Measurements from ENCODE around the gene SERPINB6.

DNA sequence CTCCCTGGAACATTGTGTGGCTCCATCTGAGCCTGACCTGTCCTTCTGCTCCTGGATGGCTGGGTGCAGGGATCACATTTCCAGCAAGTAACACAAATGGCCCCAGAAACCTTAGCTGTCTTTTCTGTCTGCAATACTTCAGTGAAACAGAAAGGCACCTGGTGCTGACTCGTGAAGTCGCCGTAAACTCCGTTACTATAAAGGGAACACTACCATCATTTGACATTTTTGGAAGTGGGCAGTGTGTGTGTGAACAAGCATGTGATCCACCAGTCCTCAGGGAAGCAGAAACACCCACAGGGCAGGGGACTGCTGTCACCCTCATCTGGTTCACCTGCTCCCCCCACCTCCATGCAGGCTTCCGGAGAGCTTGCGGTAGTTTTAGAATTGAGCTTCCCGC, 23.9 kb downstream of the SERPINB6 start:
- TF ChIP-seq, protein P1, sequence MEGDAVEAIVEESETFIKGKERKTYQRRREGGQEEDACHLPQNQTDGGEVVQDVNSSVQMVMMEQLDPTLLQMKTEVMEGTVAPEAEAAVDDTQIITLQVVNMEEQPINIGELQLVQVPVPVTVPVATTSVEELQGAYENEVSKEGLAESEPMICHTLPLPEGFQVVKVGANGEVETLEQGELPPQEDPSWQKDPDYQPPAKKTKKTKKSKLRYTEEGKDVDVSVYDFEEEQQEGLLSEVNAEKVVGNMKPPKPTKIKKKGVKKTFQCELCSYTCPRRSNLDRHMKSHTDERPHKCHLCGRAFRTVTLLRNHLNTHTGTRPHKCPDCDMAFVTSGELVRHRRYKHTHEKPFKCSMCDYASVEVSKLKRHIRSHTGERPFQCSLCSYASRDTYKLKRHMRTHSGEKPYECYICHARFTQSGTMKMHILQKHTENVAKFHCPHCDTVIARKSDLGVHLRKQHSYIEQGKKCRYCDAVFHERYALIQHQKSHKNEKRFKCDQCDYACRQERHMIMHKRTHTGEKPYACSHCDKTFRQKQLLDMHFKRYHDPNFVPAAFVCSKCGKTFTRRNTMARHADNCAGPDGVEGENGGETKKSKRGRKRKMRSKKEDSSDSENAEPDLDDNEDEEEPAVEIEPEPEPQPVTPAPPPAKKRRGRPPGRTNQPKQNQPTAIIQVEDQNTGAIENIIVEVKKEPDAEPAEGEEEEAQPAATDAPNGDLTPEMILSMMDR (IDR thresholded peaks at IDR 0.05; ENCODE audit: low read length) = no peak
- no peak for TF ChIP-seq EZH2 (IDR thresholded peaks at IDR 0.05; ENCODE audit: borderline replicate concordance, low read length)
